GM18505 (cell line): ENCODE measurements around the gene TMED9.

Source experiments
- ATAC-seq: cut with Tn5 transposase; IDR thresholded peaks from one replicate; pipeline ENCODE4 v1.9.1; 2021; ENCODE audit not compliant: unreplicated experiment
- POLR2A ChIP-seq: IDR thresholded peaks from 4 replicates; pipeline ENCODE4 v1.6.1; 2011; ENCODE audit warnings: borderline replicate concordance; ENCODE audit not compliant: insufficient read depth, insufficient read length; ENCODE audit errors: extremely low read depth

Gene TMED9

DNA sequence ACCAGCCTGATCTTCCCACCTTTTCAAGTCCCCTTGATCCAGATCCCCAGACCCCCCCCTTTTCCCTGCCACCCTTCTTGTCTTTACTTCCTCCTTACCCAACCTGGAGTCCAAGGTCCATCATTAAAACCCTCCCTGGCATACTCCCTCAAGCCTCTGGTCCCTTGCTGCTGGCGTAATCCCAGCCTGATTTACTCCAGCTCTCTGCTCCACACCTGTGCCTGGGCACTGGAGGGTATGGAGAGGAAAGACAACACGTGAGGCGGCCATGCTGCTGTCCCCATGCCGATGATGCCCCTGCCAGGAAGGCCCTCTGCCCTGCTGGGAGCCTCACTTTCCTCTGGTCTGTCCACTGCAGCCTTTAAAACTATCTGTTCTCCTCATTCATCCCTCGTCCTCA lies 13.1 kb downstream of the TMED9 start:
- ATAC-seq: no peak
- TF ChIP-seq POLR2A: no peak

- no peak for ATAC-seq
- TF ChIP-seq POLR2A: no peak
Observed at GRCh38 chr5:177605667-177606066, 13.7 kb downstream of the TMED9 start.

DNA sequence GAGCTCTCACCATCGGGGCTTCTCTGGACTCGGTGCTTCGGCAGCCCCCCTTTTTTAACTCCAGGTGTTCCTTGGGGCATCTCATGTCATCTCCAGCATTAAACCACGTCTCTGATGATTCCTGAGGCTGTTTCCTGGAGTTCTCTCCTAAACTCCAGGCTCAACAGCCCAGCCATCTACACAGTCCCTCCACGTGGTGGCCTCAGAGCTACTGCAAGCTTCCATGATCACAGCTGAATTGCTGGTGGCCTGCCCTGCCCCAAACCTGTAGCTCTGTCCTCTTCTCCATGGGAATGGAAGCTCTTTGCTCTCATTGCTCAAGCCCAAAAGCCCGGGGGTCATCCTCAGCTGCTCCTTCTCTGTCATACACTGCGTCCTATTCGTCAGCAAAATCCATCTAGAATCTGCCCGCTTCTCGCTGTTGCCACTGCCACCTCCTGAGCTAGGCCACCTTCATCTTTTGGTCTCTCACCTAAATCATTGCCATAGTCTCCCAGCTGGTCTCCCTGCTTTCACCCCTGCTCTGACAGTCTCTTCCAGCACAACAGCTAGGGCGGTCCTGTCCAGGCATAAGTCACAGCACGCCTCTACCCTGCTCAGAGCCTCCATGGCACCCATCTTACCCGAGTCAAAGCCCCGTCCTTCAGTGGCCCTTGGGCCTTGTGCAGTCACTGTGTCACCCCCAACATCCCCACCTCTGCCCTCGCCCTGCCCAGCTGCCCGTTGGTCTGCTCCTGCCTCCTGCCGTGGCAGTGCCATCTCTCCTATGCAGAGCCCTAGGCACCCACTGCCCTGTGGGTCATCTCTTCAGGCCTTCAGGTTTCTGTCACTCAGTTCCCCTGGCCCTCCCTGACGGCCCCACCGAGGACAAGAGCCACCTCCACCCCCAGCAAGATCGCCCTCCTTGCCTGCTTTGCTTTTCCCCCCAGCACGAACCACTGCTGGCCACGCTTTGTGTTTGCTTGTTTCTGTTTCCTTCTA lies 14.4 kb downstream of the TMED9 start:
- ATAC-seq: no peak
- no peak for TF ChIP-seq POLR2A

DNA sequence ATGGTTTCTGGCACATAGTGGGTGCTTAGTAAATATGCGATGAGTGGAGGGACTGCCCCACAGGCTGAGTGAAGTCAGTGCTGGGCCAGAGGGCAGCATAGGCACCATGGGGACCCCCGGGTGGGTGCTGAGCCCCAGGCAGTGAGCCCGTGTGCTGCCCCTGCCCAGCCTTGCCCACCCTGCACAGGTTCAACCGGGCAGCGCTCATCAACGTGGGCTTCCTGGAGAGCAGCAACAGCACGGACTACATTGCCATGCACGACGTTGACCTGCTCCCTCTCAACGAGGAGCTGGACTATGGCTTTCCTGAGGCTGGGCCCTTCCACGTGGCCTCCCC lies 15.1 kb downstream of the TMED9 start:
- no peak for ATAC-seq
- TF ChIP-seq POLR2A: peak; percentile 11

DNA sequence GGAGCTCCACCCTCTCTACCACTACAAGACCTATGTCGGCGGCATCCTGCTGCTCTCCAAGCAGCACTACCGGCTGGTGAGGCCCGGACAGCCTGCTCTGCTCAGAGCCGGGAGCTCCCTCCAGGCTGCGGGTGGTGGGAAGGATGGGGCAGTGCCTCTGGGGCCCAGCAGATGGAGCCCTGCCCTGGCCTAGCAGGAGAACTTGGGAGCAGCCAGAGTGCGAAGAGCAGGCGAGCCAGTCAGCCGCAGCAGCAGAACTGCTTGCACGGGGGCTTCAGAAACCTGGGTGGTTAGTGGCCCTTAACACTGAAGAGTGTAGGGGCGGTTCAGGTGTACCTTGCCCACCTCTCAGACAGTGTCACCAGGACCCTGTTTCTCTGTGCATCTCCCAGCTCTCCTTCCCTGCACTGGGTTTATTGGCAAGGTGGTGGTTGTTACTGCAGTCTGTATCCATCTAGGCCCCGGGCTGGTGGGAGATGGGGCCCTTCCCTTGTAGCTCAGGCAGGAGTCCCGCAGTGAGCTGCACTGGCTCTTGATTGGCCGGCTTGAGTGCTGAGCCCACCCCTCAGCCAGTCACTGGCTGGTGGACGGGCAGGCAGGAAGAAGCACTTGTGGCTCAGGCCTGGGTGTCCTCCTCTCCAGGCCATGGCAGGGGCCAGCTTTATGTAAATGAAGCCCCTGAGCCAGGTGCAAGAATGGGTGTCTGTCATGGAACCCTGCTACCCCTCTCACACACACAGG lies 15.6 kb downstream of the TMED9 start:
- TF ChIP-seq POLR2A: peak; percentile 8
- ATAC-seq: no peak

DNA sequence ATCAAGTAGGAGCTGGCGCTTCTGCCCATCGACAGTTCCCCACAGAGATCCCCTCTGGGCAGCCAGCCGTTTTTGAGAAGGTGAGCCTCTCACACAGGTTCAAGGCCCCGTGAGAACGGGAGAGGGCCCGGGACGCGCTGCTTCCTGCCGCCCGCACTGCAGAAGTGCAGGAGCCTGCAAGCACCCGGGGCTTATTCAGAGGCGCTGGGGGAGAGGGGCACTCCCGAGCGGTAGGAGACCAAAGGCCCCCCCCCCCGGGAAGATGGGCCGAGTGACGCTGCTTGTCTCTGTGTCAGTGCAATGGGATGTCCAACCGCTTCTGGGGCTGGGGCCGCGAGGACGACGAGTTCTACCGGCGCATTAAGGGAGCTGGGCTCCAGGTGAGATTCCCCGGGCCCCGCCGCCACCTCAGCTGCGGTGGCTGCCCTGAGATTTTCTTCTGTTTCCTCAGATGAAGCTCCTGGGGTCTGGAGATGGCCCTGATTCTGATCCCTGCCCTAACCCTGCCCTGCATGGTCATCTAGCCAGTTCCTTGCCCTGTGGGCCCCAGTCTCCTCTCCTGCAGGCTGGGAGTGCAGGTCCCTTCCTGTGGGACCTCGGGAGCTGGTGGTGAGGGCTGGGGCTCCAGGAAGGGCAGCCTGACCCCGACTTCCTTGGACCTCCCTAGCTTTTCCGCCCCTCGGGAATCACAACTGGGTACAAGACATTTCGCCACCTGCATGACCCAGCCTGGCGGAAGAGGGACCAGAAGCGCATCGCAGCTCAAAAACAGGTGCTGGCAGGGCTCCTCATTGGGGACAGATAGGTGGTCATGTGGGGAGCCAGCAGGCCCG lies 16.5 kb downstream of the TMED9 start:
- no peak for ATAC-seq
- TF ChIP-seq POLR2A: no peak

- no peak for ATAC-seq
- TF ChIP-seq POLR2A: no peak
Observed at GRCh38 chr5:177609076-177610059, 17.4 kb downstream of the TMED9 start.

DNA sequence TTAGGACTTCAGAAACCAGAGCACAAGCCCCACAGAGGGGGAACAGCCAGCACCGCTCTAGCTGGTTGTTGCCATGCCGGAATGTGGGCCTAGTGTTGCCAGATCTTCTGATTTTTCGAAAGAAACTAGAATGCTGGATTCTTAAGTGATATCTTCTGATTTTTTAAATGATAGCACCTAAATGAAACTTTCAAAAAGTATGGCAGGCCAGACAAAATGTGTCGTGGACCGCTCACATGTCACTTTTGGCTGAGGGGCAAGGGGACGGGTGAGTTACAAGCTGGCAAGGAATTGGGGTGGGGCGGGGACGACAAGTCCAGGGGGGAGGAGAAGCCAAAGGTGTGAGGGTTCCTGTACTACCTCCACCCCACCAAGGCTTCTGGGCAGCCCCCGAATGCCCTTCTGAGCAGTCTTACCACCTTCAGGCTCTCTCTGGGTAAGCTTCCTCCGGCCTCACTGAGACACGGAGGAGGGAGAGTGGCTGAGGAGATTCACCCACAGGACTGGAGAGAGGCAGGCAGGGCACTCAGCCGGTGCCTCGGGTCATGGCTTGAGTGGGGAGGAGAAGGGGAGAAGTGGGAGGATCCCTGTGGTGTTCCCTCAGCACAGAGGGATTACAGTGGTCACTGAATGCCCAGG lies 18.2 kb downstream of the TMED9 start:
- no peak for ATAC-seq
- no peak for TF ChIP-seq POLR2A

- no peak for TF ChIP-seq POLR2A
- ATAC-seq: no peak
Observed at GRCh38 chr5:177610770-177611445, 18.9 kb downstream of the TMED9 start.

DNA sequence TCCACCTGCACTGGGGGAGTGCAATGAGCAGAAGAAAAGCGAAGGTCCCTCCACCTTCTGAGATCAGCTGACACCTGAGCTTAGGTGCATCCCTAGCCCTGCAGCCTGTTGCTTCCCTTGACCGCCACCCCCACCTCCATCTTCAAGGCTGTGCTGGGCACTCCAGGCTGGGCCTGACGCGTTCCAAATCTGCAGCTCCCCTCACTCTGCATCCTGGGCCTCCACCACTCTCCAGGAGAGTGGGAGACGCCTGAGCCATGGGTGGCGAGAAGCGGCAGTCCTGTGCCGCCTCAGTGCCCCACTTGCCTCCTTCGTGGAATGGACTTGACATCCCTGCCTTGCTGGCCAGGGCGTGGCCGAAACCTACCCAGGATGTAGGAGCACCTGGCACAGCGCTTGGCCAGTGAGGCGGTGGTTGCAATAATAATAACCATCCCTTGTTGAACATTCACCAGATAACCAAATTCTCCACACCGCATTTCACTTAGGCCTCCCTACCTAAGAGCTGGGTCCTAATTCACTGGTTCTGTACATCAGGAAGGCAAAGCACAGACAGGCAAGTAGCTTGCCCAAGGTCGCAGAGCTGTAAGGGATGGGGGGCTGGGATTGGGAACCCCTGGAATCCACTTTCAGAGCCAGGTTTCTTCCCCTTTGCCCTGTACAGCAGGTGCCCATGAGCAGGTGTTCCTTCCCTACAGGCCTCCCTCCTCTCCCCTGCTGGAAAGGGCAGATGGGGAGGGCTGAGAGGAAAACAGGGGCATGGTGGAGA lies 19.6 kb downstream of the TMED9 start:
- ATAC-seq: no peak
- TF ChIP-seq POLR2A: no peak
